SK-N-SH treated with all-trans-retinoic acid at 6 μM for 48 hours (cell line): ENCODE measurements around the gene SUGCT.

ENCODE experiments used
- ARNTL ChIP-seq: fragments of 450-650 bp; formaldehyde crosslinking; IDR thresholded peaks from 2 replicates; pipeline ENCODE4 v1.5.0; 2020; ENCODE audit warnings: low read depth, mild to moderate bottlenecking, moderate library complexity, borderline replicate concordance
- BACH2 ChIP-seq: fragments of 250-450 bp; sonication (Bioruptor Pico); IDR thresholded peaks from 2 replicates; pipeline ENCODE4 v1.9.0; 2021; ENCODE audit warnings: mild to moderate bottlenecking, borderline replicate concordance
- CREB5 ChIP-seq: fragments of 250-450 bp; sonication (Bioruptor Pico); IDR thresholded peaks from 2 replicates; pipeline ENCODE4 v1.5.1; 2020; ENCODE audit warnings: low read depth, mild to moderate bottlenecking, moderate library complexity
- CSDC2 ChIP-seq: fragments of 250-450 bp; sonication (Bioruptor Pico); IDR thresholded peaks from 2 replicates; pipeline ENCODE4 v1.5.0; 2020; ENCODE audit warnings: mild to moderate bottlenecking, moderate library complexity
- CSRNP3 ChIP-seq: fragments of 250-450 bp; sonication (Bioruptor Pico); IDR thresholded peaks from 2 replicates; pipeline ENCODE4 v1.5.1; 2021; ENCODE audit warnings: mild to moderate bottlenecking, moderate library complexity
- ISL1 ChIP-seq: fragments of 250-450 bp; sonication (Bioruptor Pico); IDR thresholded peaks from 2 replicates; pipeline ENCODE4 v2.1.2; 2022; ENCODE audit warnings: mild to moderate bottlenecking, moderate library complexity
- PATZ1 ChIP-seq: fragments of 250-450 bp; sonication (Bioruptor Pico); IDR thresholded peaks from 2 replicates; pipeline ENCODE4 v1.8.0; 2020; ENCODE audit warnings: mild to moderate bottlenecking, moderate library complexity, borderline replicate concordance
- TCF4 ChIP-seq: fragments of 250-450 bp; sonication (Bioruptor Pico); IDR thresholded peaks from 2 replicates; pipeline ENCODE4 v1.8.0; 2021; ENCODE audit warnings: mild to moderate bottlenecking, moderate library complexity, borderline replicate concordance
- ZC3H10 ChIP-seq: fragments of 250-450 bp; sonication (Bioruptor Pico); IDR thresholded peaks from 2 replicates; pipeline ENCODE4 v1.5.1; 2021; ENCODE audit warnings: mild to moderate bottlenecking, moderate library complexity
- ZNF565 ChIP-seq: fragments of 450-650 bp; formaldehyde crosslinking; conservative IDR thresholded peaks from 2 replicates; pipeline ENCODE4 v1.5.0; 2020; ENCODE audit warnings: low read depth, mild to moderate bottlenecking, moderate library complexity

- TF ChIP-seq PATZ1 (CRISPR knock-in tag) (no peak), ARNTL (CRISPR knock-in tag) (no peak), BACH2 (CRISPR knock-in tag) (no peak), CSDC2 (CRISPR knock-in tag) (no peak), ISL1 (no peak), CSRNP3 (CRISPR knock-in tag) (no peak), ZC3H10 (CRISPR knock-in tag) (no peak), ZNF565 (CRISPR knock-in tag) (no peak), CREB5 (no peak), TCF4 (CRISPR knock-in tag) (no peak)
These were observed 39.6 kb upstream of the SUGCT start for GRCh38 chr7:40095230-40095629.
